ENCODE data around the gene ZNF207. TPM values are rescaled to one million over a fixed set of nuclear protein-coding genes. Genes with fewer than 3 reads are reported as not detected.

ZNF207 gene
- total and polyA plus RNA-seq, 5 donors from 2014 or later = 149 to 316 (median 185) TPM

Other genes with a start within 250 kb of the ZNF207 start
- gene RHOT1, start 207.7 kb upstream of the ZNF207 start, total RNA-seq = 22.9 TPM
- 10 to 100 TPM; 22.2 to 28.7 (median 27.6) TPM for gene RHOT1, start 207.7 kb upstream of the ZNF207 start, polyA plus RNA-seq
- gene RHBDL3, start 84.3 kb upstream of the ZNF207 start, total RNA-seq = not detected
- gene RHBDL3, start 84.3 kb upstream of the ZNF207 start, polyA plus RNA-seq = not detected
- gene C17orf75, start 8.0 kb upstream of the ZNF207 start, total RNA-seq = 11.8 TPM
- 10 to 100 TPM in 1 of 4 donors, 1 to 10 TPM in 3; 6.3 to 11.1 (median 9.4) TPM for gene C17orf75, start 8.0 kb upstream of the ZNF207 start, polyA plus RNA-seq
- gene PSMD11, start 94.4 kb downstream of the ZNF207 start, total RNA-seq = 92.4 TPM
- 100 to 1,000 TPM; 125 to 156 (median 142) TPM for gene PSMD11, start 94.4 kb downstream of the ZNF207 start, polyA plus RNA-seq
- 6.3 TPM for gene CDK5R1, start 136.8 kb downstream of the ZNF207 start, total RNA-seq
- gene CDK5R1, start 136.8 kb downstream of the ZNF207 start, polyA plus RNA-seq = 1 to 10 TPM; 3.5 to 8.9 (median 5.0) TPM